Occipital lobe (tissue), 2 donors: ENCODE results near the gene RANBP3. TPM values are rescaled to one million over a fixed set of nuclear protein-coding genes. Genes with fewer than 3 reads are reported as not detected.
"Not testable (repeated sequence)": the region's sequence is repeated elsewhere in the genome, so short reads cannot be mapped to it uniquely, and the experiment has no call there.

Source experiments
- DNase-seq: peaks from one replicate; lab custom pipeline; 2025; lab: John Stamatoyannopoulos, UW
- total RNA-seq: library from RNA; depleted of rRNA; stranded (reverse); fragments of >200 nt; gene quantifications from one replicate; pipeline ENCODE4 v1.2.3, GENCODE V29; 2014

The RANBP3 gene
- total RNA-seq, 1 donor from 2014 or later = 35.4 TPM

DNA sequence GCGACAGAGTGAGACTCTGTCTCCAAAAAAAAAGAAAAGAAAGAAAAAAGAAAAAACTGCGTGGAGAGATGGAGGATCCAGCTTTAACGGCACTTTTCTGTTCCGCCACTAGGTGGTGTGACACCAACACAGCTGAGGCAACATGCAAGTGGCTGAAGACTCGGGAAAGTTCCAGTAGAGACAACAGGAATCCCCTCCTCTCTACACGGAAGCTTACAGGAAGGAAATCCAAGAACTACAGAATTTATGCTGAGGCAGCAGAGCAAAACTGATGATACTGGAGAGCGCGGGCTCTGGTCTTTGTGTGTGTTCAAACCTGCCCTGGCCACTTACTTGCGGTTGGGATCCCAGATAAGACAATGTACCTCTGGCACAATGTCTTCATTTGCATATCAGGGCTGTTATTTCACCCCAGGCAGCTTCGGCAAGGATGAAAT, 9.9 kb downstream of the RANBP3 start:
- peak; percentile 29 for DNase-seq

DNA sequence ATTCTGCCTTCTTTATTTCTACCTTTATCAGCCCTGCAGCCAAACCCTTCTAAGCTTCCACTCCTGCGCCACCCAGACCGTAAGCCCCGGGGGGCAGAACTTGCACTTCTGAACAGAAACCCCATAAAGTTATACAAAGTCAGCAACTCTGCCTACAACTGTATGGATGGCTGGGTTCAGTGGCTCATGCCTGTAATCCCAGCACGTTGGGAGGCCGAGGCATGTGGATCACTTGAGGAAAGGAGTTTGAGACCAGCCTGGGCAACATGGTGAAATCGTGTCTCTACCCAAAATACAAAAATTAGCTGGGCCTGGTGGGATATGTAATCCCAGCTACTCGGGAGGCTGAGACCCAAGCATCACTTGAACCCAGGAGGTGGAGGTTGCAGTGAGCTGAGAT, 10.4 kb downstream of the RANBP3 start:
- no peak for DNase-seq

DNA sequence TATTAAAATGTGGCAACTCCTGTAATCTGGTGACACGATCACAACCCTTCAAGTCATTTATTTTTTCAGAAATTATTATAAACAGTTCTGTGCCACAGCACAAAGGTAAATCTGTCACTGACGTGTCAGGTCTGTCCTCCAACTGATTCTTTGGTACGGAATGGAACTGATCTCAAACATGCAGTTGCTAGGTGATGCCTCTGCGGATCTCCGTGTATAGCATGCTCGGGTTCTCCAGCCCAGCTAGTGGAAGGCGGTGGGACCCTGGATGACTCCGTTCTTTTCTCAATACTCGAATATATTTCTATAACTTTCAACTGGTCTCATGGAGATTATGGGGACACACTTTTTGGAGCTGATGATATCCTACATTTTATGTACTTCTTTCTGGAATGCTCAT, 11.0 kb downstream of the RANBP3 start:
- no peak for DNase-seq

DNA sequence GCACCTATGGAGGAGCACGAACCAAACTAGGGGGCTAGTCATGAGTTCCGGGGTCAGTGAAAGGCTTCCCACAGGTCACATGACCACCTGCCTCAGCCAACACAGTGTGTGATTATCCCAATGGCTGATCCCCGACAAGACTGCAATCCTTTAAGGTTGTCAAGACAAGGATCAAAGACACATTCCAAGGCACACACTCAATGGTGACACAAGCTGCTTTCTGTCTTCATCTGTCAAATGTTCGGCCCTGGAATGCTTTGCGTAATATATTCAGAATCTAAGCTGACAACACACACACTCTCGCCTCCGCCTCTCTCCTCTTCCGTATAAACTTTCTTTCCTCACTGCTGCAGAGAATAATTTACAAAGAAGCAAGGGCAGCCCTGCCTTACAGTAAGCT, 11.7 kb downstream of the RANBP3 start:
- DNase-seq = no peak

DNA sequence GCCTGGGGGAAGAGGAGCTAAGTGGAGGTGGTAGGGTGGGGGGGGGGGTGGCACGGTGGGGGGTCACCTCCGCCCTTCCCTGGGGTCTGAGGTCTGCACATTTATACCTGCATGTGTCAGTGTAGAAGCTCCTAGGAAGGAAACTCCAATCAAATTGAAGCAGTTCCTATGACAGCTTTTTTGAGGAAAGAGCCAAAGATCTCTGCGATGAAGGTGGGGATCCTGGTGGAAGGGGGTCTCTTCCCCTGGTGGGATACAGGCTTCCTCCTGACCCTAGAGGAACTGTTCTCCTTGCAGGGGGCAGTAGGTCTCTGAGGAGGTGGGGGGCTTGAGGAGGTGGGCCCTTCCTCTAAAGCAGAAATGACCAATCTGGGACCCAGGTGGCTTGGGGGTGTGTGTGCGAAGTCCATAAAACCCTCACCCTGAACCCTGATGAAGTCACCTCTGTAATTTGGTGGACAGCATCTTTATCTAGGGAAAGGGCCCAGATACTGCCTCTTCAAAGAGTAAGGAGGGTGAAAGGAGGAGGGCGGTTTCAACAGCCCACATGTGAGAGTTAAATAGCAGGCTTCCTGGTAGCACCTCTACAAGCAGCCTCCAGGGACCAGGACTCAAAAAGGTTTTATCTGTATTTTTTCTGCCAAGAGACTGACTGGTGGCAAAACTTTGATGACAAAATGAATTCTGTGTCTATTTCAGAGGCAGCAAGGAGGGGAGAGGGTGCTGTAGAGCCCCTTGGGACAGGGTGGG, 12.9 kb downstream of the RANBP3 start:
- DNase-seq = no peak

DNA sequence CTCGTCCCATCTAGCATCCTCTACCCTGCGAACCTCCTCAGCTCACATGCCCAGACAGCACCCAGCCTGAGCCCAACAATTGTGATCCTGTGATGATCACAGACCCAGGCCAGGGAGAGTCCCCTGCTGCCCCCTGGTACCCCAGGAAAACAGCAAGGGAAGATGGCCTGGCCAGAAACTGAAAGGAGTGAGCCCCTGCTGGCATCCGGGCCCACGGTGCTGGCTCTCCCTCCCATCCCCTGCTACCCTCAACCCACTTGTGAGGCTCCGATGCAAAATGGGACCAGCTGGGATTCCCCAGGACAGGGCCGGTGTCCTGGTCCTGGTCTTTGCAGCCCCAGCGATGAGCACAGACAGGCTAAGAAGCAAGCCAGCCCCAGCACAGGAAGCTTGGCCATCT, 14.1 kb downstream of the RANBP3 start:
- no peak for DNase-seq

DNA sequence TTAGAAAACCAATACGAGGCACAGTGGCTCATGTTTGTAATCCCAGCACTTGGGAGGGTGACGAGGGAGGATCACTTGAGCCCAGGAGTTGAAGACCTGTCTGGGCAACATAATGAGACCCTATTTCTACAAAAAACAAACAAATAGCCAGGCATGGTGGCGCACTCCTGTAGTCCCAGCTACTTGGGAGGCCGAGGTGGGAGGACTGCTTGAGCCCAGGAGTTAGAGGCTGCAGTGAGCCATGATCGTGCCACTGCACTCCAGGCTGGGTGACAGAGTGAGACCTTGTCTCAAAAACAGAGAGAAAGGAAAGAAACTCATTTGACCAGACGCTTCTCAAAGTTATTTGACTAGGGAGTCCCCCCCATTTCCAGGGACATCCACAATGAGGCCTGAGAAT, 14.7 kb downstream of the RANBP3 start:
- DNase-seq = not testable (repeated sequence)

DNA sequence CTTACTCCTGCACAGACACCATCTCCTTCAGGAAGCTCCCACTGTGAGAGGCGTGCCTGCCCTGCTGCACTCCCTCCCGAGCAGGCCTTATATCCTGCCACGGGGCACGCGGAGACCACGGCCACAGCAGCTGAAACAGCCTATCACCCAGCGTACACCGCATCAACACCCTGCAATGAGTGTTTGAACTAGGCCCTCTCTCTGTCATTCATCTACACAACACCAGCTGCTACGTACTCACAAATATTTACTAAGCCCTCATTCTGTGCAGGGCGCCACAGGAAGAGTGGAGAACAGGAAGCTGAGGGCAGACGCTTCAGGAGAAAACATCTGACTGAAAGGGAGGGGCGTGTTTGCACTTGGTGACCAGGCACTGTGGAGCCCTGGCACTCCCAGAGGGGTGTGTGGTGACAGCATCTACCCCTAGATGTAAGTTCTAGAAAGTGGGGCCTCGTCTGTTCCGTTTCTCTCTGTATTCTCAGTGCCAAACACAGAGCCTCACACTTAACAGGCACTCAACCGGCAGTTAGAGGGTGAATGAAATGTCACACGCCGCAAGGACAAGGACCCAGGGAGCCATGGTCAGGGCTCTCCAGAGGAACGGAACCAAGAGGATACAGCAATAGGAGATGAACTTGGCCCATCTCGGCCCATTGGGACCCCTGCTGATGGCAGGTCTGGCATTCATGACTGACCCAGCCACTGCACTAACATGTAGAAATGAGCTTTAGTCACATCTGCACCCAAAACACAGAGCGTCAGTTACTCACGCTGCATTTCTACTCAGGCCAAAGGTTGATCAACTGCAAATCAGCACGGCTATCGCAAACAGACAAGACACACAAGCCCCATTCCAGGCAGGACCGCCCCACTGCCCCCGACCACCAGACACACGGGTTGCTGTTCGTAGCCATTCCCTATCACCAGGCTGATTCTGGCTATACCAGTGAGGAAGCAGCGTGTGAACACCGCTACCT, 15.7 kb downstream of the RANBP3 start:
- no peak for DNase-seq

DNA sequence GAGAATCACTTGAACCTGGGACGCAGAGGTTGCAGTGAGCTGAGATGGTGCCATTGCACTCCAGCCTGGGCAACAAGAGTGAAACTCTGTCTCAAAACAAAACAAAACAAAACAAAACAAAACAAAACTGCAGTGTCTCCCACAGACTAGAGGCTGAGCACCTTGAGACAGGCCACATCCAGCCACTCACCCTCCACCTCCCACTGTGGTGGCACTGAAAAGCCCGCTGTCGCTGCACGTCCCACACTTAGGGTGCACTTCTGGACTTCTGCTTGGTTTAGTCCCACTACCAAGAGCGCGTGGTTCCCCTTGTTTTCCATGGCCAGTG, 16.3 kb downstream of the RANBP3 start:
- not testable (repeated sequence) for DNase-seq

DNA sequence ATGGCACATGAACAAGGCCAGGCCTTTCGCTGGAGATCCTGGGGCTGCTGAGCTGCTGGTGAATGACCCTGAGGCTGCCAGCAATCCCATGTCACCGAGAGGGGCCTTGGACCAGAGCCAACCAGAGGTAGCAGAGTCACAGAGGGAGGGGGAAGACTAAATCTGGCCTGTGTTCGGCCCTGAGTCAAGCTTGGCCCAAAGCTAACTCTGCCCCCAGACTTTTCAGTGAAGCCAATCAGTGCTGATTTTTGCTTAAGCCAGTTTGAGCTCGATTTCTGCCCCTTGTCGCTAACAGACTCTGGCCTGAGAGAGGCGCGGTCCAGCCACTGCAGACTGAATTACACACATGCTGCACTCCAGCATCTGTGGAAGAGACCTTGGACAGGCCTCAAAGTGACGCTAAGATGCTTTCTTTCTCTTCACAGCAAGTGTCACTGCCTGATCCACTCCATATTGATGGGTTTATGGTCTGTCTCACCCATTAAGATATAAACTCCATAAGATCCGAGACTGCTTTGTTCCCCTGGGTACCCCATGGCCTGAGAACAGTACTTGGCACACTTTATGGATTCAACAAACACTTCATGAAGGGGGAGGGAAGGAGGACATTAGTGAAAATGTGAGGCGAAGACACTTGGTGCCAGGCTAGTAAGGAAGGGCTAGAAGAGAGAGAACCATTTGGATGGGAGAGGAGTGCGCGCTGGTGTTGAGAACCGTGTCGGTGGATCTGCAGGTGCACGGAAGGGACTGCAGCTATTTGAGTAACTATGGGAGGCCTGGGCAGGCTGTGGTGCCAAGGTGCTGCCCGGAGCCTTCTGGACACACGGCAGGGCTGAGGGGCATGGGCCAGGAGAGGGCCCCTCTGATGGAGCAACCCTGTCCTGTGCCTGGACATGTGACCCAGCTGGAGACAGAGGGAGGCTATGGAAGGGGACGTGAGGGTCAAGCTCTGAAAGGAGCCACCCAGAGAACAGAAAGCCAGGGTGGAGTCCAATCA, 17.6 kb downstream of the RANBP3 start:
- DNase-seq = no peak

DNA sequence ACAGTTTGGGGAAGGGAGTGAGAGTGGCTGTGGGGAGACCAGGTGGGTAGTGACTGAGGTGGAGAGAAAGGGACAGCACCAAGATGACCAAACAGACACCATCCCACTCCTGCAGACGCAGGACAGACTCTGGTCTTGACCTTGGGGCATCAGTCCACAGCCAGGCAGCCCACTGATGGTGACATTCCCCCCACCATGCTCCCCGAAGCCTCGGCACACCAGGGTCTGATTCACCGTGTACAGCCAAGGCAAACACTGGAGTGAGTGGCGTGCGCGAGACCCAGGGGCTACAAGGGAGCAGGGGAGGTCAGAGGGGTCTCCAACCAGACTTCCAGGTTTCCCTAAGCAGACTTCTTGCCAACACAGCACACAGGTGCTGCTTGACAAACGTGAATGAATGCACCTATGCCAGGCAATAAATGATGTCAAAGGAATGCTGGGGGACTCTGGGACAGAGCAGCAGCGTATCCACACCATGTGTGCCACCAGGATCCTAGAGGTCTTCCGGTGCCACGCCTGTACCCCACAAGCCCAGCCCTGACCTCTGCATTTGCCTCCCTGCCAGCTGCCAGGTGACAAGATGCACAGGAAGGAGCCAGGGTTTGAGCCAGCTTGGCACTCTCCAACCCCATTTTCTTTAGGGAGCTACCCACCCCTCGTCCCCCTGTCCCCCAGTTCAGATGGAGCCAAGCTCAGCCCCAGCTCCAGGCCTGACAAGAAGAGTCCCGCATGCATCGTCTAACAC, 18.5 kb downstream of the RANBP3 start:
- no peak for DNase-seq

DNA sequence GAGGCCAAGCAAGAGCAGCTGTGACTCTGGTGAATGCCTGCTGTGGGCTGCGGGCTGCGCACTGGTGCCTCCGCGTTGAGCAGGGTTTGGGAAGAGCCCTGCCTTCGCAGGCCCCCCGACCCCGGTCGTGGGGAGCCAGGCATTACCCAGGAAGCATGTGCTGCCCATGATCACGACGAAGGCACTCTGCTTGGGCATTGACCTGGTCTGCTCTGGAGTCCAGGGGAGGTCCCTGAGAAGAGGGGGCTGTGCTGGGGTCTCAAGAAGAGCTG, 19.2 kb downstream of the RANBP3 start:
- no peak for DNase-seq

DNA sequence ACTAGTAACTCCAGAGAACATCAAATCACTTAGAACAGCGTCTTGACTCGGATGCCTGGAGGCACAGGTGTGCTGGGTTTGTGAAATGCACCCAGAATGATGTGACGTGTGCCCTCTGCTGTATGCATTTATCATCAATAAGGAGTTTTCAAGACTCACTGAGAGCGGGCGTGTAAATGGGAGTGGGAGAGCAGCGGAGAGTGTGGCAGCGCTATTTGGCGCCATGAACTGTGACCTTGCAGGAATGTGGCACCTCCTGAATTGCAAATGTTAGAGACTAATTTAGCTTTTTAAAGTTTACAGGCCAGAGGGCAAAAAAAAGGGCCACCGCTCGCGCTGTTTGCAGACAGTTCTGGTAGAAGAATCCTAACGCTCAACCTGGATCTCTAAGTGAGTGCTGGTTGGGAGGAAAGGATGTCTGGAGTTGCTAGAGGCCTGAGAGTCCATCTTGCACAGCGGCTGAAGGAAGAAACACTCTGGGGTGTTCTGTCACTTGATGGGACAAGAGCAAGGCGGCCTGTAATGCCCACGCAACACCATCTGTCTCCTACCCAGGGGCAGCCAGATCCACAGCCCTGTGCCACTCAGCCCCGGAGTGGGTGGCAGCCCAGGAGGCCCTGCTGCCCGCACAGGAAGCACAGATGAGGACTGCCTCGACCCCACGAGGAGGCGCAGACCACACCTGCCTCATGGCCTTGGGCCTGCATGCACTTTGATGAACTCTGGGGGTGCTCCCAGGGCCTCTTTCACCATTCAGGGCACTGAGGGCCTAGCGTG, 19.7 kb downstream of the RANBP3 start:
- DNase-seq = no peak

DNA sequence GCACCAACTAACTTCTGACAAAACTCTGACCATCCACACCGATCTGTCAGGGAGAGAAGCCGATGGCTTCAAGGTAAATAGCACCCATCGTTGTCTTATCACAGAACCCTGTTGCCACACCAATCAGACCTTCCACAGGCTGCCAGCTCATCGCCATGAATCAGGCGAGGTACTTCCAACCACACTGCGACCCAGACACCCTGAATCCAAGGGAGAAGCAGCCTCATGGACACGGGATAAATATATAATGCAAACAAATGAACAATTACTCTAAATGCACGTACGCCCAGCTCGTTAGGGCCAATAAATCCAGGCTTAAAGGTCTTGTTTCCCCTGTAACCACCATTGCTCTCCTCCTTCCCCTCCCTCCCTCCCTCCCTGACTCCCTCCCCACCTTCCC, 20.8 kb downstream of the RANBP3 start:
- no peak for DNase-seq

DNA sequence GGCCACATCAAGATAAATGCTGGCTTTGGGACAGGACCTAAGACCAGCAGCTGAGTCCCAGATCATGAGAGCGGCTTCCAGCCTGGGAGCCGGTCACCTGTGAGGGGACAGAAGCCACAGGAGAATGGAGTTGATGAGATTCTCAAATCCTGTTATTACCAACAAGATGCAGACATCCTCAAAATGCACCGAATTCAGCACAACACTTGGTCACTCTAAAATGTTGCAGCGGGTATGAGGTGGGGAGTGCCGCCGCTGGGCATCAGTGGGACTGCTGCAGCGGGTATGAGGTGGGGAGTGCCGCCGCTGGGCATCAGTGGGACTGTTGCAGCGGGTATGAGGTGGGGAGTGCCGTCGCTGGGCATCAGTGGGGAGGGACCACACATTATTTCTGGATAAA, 21.2 kb downstream of the RANBP3 start:
- DNase-seq = no peak

DNA sequence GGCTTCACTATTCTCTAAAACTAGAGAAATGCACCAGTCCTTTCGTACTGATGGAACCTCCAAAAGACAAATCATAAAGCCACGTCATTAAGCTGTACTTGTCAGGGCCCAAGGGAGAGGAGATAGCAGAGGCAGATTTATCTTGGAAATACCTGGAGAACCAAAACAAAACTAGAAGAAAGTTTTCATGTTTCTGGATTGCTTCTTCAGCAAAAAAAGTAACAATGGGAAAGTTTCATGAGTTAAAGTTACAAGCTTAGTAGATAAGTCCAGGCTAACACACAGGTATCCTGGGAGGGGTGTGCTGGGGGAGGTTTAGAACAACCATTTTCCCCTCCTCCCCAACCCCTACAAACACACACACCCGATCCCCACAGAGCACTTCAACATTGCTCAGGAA, 21.6 kb downstream of the RANBP3 start:
- no peak for DNase-seq

DNA sequence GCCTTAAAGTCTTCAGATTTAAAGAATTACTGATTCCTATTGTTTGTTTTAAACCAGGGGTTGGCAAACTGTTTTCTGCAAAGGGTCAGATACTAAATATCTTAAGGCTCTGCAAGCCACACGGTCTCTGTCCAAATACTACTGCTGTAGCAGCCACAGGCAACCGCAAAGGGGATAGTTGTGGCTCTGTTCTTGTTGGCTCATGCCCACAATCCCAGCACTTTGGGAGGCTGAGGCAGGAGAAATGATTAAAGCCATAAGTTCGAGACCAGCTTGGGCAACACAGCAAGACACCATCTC, 22.4 kb downstream of the RANBP3 start:
- DNase-seq = no peak

DNA sequence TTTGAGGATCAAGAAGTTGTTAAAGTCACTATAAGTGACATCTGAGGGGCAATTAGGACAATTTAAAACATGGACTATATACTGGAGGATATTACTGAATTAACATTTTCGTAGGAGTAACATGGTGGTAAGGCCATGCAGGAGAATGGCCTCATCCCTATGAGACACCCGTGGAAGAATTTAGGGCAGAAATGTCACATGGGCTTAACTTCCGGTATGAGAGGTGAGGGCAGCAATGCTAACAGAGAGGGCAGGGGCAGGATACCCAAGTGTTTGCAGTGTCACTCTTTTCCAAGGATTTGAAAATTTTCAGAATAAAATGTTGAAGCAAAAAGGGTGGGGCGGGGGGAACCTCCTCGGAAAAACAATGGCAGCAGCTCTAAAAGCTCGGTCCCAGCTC, 23.6 kb downstream of the RANBP3 start:
- DNase-seq = no peak

DNA sequence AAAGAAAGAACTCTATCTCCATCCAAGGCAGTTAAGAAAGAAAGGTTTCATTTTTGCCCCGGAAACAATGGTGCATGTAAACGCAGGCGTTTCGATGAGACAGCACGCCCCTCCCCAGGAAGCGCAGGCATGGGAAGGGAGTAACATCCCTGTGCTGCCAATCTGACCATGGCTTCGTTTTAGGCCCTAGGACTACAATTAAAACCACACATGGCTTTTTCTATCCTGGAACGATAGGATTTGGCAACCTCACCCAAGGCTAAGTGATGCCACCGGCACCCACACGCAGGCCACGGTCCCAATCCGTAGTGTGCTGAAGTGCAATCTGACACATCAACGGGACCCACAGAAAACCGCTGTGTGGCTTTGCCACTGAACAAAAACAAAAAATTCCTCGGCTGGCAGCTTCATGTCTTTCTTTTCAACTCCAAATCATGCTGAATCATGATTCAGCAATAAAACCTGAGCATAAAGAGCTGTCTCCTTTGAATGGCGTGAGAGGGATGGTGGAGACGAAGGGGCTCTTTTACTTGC, 24.2 kb downstream of the RANBP3 start:
- DNase-seq = no peak

DNA sequence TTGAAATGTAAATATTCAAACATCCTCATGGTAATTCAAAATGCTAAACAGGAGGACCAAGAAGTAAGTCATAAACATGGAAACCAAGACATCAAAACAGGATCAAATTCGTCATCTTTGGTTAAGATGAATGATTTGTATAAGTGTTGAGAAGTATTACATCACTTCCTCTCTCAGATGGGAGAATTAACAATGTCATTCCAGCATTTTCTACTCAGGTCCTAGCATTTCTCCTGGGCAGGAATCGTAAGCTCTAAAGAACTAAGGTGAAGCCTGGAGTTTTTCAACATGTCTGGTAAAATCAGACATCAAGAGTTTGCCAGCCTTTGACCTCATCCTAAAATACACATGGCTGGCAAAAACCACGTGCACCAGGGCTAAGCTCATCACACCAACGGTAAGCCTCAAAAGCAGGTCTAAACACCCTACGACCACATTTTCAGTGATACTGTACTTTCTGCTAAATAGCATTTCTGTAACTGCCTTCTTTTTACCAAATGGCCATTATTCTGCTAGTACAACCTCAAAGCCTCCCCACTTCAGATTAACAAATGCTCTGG, 24.8 kb downstream of the RANBP3 start:
- DNase-seq = no peak
